SK-N-SH (cell line): Measurements from ENCODE around the gene FRMD7. TPM values are rescaled to one million over a fixed set of nuclear protein-coding genes. Genes with fewer than 3 reads are reported as not detected.

ENCODE experiments used
- CTCF ChIA-PET: fragments of 300-600, 350-600 bp; formaldehyde crosslinking; extraction: SDS; loops from one replicate; lab custom pipeline; 2021; lab: Yijun Ruan, JAX
- POLR2A ChIA-PET: fragments of 350-600 bp; sonication (Branson Sonifier 250); formaldehyde crosslinking; extraction: SDS; loops from one replicate; lab custom pipeline; 2020; ENCODE audit warnings: antibody characterized with exemption, inconsistent platforms; lab: Yijun Ruan, JAX
- DNase-seq: peaks from one replicate; pipeline ENCODE4 v3.0.0; 2012
- H2AFZ ChIP-seq: fragments of 200-600 bp; sonication (generic); 2 replicates; pipeline ENCODE4 v1.8.1; 2016; ENCODE audit warnings: antibody characterized with exemption, mild to moderate bottlenecking, low read depth
- H3F3A ChIP-seq: fragments of 200-600 bp; sonication (generic); replicated peaks from 2 replicates; pipeline ENCODE3; 2016; ENCODE audit warnings: antibody characterized with exemption, mild to moderate bottlenecking; ENCODE audit not compliant: insufficient read depth
- H3K27ac ChIP-seq, 2 experiments: fragments of 200-500 bp in 1 of 2; fragments of 200-600 bp in 1 of 2; sonication (Bioruptor generic) in 1 of 2; sonication (generic), shearing (Covaris generic) in 1 of 2; 2 replicates each; pipeline versions ENCODE4 v1.5.1 to v1.6.1; 2014 to 2016; ENCODE audit warnings: low read depth in 2 of 2, inconsistent platforms in 1 of 2, low read length in 1 of 2, mild to moderate bottlenecking in 1 of 2, mixed read lengths in 1 of 2
- H3K27me3 ChIP-seq: fragments of 200-600 bp; sonication (generic), shearing (Covaris generic); 2 replicates; pipeline ENCODE4 v1.6.1; 2016; ENCODE audit warnings: mixed run types; ENCODE audit not compliant: insufficient read depth
- H3K36me3 ChIP-seq, 2 experiments: fragments of 200-500 bp in 1 of 2; fragments of 200-600 bp in 1 of 2; sonication (Bioruptor generic) in 1 of 2; sonication (generic) in 1 of 2; replicated peaks in 1 of 2; 2 replicates each; pipeline versions ENCODE3 to v1.5.1; 2014 to 2016; ENCODE audit warnings: low read length in 1 of 2, mild to moderate bottlenecking in 1 of 2; ENCODE audit not compliant: insufficient read depth in 2 of 2, control insufficient read depth in 1 of 2
- H3K4me1 ChIP-seq, 2 experiments: fragments of 200-500 bp in 1 of 2; fragments of 200-600 bp in 1 of 2; sonication (Bioruptor generic) in 1 of 2; sonication (generic), shearing (Covaris generic) in 1 of 2; 2 replicates each; pipeline versions ENCODE4 v1.5.1 to v1.6.1; 2014 to 2016; ENCODE audit warnings: low read depth in 1 of 2, low read length in 1 of 2, mixed run types in 1 of 2; ENCODE audit not compliant: insufficient read depth in 2 of 2, control insufficient read depth in 1 of 2
- H3K4me2 ChIP-seq: fragments of 200-600 bp; sonication (generic), shearing (Covaris generic); 2 replicates; pipeline ENCODE4 v1.6.1; 2017; ENCODE audit warnings: mixed run types
- H3K4me3 ChIP-seq, 2 experiments: fragments of 200-500 bp in 1 of 2; fragments of 200-600 bp in 1 of 2; sonication (Bioruptor generic) in 1 of 2; sonication (generic), shearing (Covaris generic) in 1 of 2; 2 replicates each; pipeline versions ENCODE4 v1.5.1 to v1.8.1; 2014 to 2016; ENCODE audit warnings: low read depth in 2 of 2, inconsistent platforms in 1 of 2, low read length in 1 of 2, mild to moderate bottlenecking in 1 of 2, mixed read lengths in 1 of 2, moderate library complexity in 1 of 2
- H3K79me2 ChIP-seq: fragments of 200-600 bp; sonication (generic); 2 replicates; pipeline ENCODE4 v1.8.1; 2017; ENCODE audit warnings: mild to moderate bottlenecking; ENCODE audit not compliant: insufficient read depth
- H3K9ac ChIP-seq: fragments of 200-600 bp; sonication (generic); 2 replicates; pipeline ENCODE4 v1.6.1; 2017; ENCODE audit warnings: mixed run types
- H3K9me2 ChIP-seq: fragments of 200-600 bp; sonication (generic); 2 replicates; pipeline ENCODE4 v1.6.1; 2017; ENCODE audit warnings: mixed run types
- H3K9me3 ChIP-seq: fragments of 200-600 bp; sonication (generic); 2 replicates; pipeline ENCODE4 v1.6.1; 2017; ENCODE audit warnings: mixed run types, mild to moderate bottlenecking, moderate library complexity
- H4K20me1 ChIP-seq: fragments of 200-600 bp; sonication (generic); 2 replicates; pipeline ENCODE4 v1.6.1; 2017; ENCODE audit warnings: mild to moderate bottlenecking, mixed run types; ENCODE audit not compliant: insufficient read depth
- ELF1 ChIP-seq: IDR thresholded peaks from 2 replicates; pipeline ENCODE4 v1.4.0; 2012
- EP300 ChIP-seq, 2 experiments: IDR thresholded peaks; 2 replicates each; pipeline versions ENCODE4 v1.4.0 to v1.6.1; 2012; ENCODE audit warnings: borderline replicate concordance in 1 of 2, low read depth in 1 of 2, low read length in 1 of 2
- EZH2phosphoT487 ChIP-seq: fragments of 200-600 bp; sonication (generic); IDR thresholded peaks from 2 replicates; pipeline ENCODE4 v1.6.1; 2017; ENCODE audit warnings: low read depth, mixed run types, mild to moderate bottlenecking, antibody characterized with exemption, moderate library complexity, borderline replicate concordance
- FOSL2 ChIP-seq: IDR thresholded peaks from 2 replicates; pipeline ENCODE4 v1.4.0; 2012; ENCODE audit warnings: low read depth, mild to moderate bottlenecking, moderate library complexity, borderline replicate concordance
- GABPA ChIP-seq: IDR thresholded peaks from 2 replicates; pipeline ENCODE4 v1.4.0; 2012; ENCODE audit warnings: low read depth, mild to moderate bottlenecking
- JUND ChIP-seq: IDR thresholded peaks from 2 replicates; pipeline ENCODE4 v1.4.0; 2012
- NRF1 ChIP-seq: IDR thresholded peaks from 2 replicates; pipeline ENCODE4 v1.6.1; 2012; ENCODE audit warnings: low read depth, mild to moderate bottlenecking, low read length
- POLR2AphosphoS5 ChIP-seq: IDR thresholded peaks from 2 replicates; pipeline ENCODE4 v1.6.1; 2012; ENCODE audit warnings: low read depth, low read length
- RAD21 ChIP-seq: IDR thresholded peaks from 2 replicates; pipeline ENCODE4 v1.6.1; 2012; ENCODE audit warnings: mild to moderate bottlenecking, low read length
- TCF12 ChIP-seq: IDR thresholded peaks from 2 replicates; pipeline ENCODE4 v1.4.0; 2012
- TEAD4 ChIP-seq: IDR thresholded peaks from 2 replicates; pipeline ENCODE4 v1.4.0; 2012; ENCODE audit warnings: mild to moderate bottlenecking, borderline replicate concordance; ENCODE audit not compliant: insufficient read depth
- WGBS: methylation state at CpG from one replicate; pipeline ENCODE4 v1.1.6; 2017; ENCODE audit warnings: low lambda C conversion rate; 5-methylcytosine and 5-hydroxymethylcytosine counted together
- polyA plus RNA-seq, 3 experiments: library from polyadenylated mRNA; depleted of rRNA; stranded (reverse); fragments of >200 nt; gene quantifications; 2 replicates each; pipeline ENCODE4 v1.2.3, GENCODE V29; 2012
- TF ChIP-seq, protein P1 (sequence below): IDR thresholded peaks from 2 replicates; pipeline ENCODE4 v1.6.1; 2012; ENCODE audit warnings: mild to moderate bottlenecking, low read depth, low read length, moderate library complexity
- TF ChIP-seq, protein P2 (sequence below): IDR thresholded peaks from 2 replicates; pipeline ENCODE4 v1.4.0; 2012; ENCODE audit warnings: low read depth, borderline replicate concordance
- TF ChIP-seq, protein P3 (sequence below): IDR thresholded peaks from 2 replicates; pipeline ENCODE4 v1.4.0; 2012; ENCODE audit warnings: low read depth, borderline replicate concordance
- TF ChIP-seq, protein P4 (sequence below): IDR thresholded peaks from 2 replicates; pipeline ENCODE4 v1.4.0; 2012; ENCODE audit warnings: low read depth
- TF ChIP-seq, protein P5 (sequence below): fragments of 150-350 bp; IDR thresholded peaks from 2 replicates; pipeline ENCODE4 v1.6.1; 2016; ENCODE audit warnings: mild to moderate bottlenecking, low read depth, low read length

Gene FRMD7
- polyA plus RNA-seq, 1 of the 3 experiments (the other 2 are of a cell fraction): not detected

DNA sequence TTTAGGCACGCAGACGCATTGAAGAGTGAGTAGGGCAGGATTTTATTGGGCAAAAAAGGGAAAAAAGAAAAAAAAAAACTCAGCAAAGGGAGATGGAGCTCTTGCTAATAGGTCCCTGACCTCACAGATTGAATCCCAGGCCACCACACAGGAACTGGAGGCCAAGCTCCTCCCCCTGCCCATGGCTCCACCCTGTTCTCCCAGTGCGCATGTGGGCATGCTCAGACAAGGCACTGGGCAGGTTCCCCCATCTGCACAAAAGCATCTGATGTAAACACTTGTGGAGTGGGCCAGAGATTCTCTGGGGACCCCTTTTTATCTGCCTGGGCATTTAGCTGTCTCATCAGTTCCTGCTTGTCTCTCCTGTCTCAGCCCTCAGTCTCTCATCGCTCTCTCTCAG is 9.5 kb downstream of the FRMD7 start:
- TF ChIP-seq JUND (no peak), EZH2phosphoT487 (no peak), TEAD4 (no peak), EP300 (IDR thresholded peaks at IDR 0.05; ENCODE audit: borderline replicate concordance in 1 of 2, low read depth in 1 of 2, low read length in 1 of 2) (no peak), FOSL2 (no peak), POLR2AphosphoS5 (no peak)
- TF ChIP-seq, protein P1, sequence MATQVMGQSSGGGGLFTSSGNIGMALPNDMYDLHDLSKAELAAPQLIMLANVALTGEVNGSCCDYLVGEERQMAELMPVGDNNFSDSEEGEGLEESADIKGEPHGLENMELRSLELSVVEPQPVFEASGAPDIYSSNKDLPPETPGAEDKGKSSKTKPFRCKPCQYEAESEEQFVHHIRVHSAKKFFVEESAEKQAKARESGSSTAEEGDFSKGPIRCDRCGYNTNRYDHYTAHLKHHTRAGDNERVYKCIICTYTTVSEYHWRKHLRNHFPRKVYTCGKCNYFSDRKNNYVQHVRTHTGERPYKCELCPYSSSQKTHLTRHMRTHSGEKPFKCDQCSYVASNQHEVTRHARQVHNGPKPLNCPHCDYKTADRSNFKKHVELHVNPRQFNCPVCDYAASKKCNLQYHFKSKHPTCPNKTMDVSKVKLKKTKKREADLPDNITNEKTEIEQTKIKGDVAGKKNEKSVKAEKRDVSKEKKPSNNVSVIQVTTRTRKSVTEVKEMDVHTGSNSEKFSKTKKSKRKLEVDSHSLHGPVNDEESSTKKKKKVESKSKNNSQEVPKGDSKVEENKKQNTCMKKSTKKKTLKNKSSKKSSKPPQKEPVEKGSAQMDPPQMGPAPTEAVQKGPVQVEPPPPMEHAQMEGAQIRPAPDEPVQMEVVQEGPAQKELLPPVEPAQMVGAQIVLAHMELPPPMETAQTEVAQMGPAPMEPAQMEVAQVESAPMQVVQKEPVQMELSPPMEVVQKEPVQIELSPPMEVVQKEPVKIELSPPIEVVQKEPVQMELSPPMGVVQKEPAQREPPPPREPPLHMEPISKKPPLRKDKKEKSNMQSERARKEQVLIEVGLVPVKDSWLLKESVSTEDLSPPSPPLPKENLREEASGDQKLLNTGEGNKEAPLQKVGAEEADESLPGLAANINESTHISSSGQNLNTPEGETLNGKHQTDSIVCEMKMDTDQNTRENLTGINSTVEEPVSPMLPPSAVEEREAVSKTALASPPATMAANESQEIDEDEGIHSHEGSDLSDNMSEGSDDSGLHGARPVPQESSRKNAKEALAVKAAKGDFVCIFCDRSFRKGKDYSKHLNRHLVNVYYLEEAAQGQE: no peak
- TF ChIP-seq, protein P2, sequence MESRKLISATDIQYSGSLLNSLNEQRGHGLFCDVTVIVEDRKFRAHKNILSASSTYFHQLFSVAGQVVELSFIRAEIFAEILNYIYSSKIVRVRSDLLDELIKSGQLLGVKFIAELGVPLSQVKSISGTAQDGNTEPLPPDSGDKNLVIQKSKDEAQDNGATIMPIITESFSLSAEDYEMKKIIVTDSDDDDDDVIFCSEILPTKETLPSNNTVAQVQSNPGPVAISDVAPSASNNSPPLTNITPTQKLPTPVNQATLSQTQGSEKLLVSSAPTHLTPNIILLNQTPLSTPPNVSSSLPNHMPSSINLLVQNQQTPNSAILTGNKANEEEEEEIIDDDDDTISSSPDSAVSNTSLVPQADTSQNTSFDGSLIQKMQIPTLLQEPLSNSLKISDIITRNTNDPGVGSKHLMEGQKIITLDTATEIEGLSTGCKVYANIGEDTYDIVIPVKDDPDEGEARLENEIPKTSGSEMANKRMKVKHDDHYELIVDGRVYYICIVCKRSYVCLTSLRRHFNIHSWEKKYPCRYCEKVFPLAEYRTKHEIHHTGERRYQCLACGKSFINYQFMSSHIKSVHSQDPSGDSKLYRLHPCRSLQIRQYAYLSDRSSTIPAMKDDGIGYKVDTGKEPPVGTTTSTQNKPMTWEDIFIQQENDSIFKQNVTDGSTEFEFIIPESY: no peak
- no peak overlapping the region for H3K27ac ChIP-seq
- no peaks in the 10 kb centered on the region for H3F3A ChIP-seq
- H3K79me2 ChIP-seq: no peaks in the 10 kb centered on the region
- H3K4me1 ChIP-seq: no peaks in the 10 kb centered on the region; a peak in 1 of 4 replicates
- no peaks in the 10 kb centered on the region for H3K36me3 ChIP-seq
- POLR2A ChIA-PET: no interaction called here
- no peak overlapping the region for H2AFZ ChIP-seq
- no peaks in the 10 kb centered on the region for H3K9me3 ChIP-seq
- H3K27me3 ChIP-seq: peaks cover 12% of the 10 kb centered on the region; the same call in 1 of the 2 replicates
- no peak overlapping the region for H3K4me3 ChIP-seq
- H3K9ac ChIP-seq: no peak overlapping the region
- WGBS: 54% methylated on average over 4 of the region's 4 CpGs
- CTCF ChIA-PET: interaction anchor here (0.6 to 1.0 kb wide), 2 partner anchors 21 to 23 kb away, joined by 3 read pairs; no protein-coding TSS in a partner anchor
- no peaks in the 10 kb centered on the region for H4K20me1 ChIP-seq
- H3K4me2 ChIP-seq: no peak overlapping the region
- no peak for DNase-seq
- H3K9me2 ChIP-seq: no peaks in the 10 kb centered on the region

DNA sequence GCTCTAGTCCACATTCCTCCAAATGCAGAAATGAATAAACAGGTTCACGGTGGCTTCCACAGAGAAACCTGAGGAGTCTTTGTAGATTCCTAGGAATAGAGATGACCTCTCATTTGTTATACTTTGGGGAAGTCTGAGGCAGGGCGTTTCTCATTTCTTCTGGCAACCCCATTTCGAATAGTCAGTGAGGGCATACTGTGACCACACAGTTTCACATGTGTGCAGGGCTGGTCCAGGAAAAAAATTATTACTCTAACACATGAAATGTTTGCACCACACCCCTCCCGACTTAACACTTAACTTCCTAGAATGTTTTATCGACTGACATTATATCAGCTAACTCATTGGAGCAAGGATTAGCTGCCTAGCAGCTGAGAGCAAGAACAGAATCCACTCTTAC is 12.0 kb downstream of the FRMD7 start:
- H3K9me3 ChIP-seq: no peaks in the 10 kb centered on the region
- TF ChIP-seq, protein P3, sequence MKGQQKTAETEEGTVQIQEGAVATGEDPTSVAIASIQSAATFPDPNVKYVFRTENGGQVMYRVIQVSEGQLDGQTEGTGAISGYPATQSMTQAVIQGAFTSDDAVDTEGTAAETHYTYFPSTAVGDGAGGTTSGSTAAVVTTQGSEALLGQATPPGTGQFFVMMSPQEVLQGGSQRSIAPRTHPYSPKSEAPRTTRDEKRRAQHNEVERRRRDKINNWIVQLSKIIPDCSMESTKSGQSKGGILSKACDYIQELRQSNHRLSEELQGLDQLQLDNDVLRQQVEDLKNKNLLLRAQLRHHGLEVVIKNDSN: no peak
- TF ChIP-seq NRF1: no peak
- no peak for TF ChIP-seq FOSL2
- no peak for TF ChIP-seq TCF12
- no peak for TF ChIP-seq ELF1
- no peak for TF ChIP-seq GABPA
- TF ChIP-seq, protein P4, sequence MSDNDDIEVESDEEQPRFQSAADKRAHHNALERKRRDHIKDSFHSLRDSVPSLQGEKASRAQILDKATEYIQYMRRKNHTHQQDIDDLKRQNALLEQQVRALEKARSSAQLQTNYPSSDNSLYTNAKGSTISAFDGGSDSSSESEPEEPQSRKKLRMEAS: no peak
- TF ChIP-seq, protein P5, sequence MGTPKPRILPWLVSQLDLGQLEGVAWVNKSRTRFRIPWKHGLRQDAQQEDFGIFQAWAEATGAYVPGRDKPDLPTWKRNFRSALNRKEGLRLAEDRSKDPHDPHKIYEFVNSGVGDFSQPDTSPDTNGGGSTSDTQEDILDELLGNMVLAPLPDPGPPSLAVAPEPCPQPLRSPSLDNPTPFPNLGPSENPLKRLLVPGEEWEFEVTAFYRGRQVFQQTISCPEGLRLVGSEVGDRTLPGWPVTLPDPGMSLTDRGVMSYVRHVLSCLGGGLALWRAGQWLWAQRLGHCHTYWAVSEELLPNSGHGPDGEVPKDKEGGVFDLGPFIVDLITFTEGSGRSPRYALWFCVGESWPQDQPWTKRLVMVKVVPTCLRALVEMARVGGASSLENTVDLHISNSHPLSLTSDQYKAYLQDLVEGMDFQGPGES: no peak
- TF ChIP-seq EZH2phosphoT487: no peak
- TF ChIP-seq JUND: no peak
- no peak for TF ChIP-seq RAD21
- H4K20me1 ChIP-seq: no peaks in the 10 kb centered on the region
- CTCF ChIA-PET: interaction anchor here (0.6 to 1.2 kb wide), 3 partner anchors 14 to 177 kb away, joined by 3 to 5 read pairs (median 3); no protein-coding TSS in a partner anchor
- H3K27me3 ChIP-seq: peaks cover 11% of the 10 kb centered on the region; the same call in 1 of the 2 replicates
- 27% methylated on average over 5 of the region's 5 CpGs for WGBS
- H3K4me2 ChIP-seq: no peak overlapping the region
- no peak overlapping the region for H3K27ac ChIP-seq
- no peak overlapping the region for H3K4me3 ChIP-seq
- H3K9ac ChIP-seq: no peak overlapping the region
- POLR2A ChIA-PET: no interaction called here
- H3K9me2 ChIP-seq: no peaks in the 10 kb centered on the region
- no peak overlapping the region for H2AFZ ChIP-seq
- no peaks in the 10 kb centered on the region for H3F3A ChIP-seq
- no peaks in the 10 kb centered on the region for H3K36me3 ChIP-seq
- no peaks in the 10 kb centered on the region; a peak in 1 of 4 replicates for H3K4me1 ChIP-seq
- no peaks in the 10 kb centered on the region for H3K79me2 ChIP-seq
- no peak for DNase-seq
